Measurements from ENCODE around the gene NHEJ1.

- TF ChIP-seq CTCF (IDR thresholded peaks at IDR 0.05) = peak in 1 of 7 experiments; percentile 11
- TF ChIP-seq POLR2A (IDR thresholded peaks at IDR 0.05) = no peak
Observed at GRCh38 chr2:219081701-219082331, 78.8 kb downstream of the NHEJ1 start.

All from body of pancreas (tissue), 4 donors.